SU-DHL-6 (cell line): ENCODE measurements around the gene SEC23B.
A peak's percentile ranks its signal among the peaks of the same experiment; 100 is the strongest.

Experiments
- H2AFZ ChIP-seq: fragments of 200-600 bp; sonication (generic); 2 replicates; pipeline ENCODE4 v1.6.1; 2014; ENCODE audit warnings: low read depth, mild to moderate bottlenecking, moderate library complexity, mixed read lengths, antibody characterized with exemption, low read length; ENCODE audit not compliant: severe bottlenecking
- H3F3A ChIP-seq: fragments of 200-600 bp; shearing (Covaris generic); 2 replicates; pipeline ENCODE4 v1.6.0; 2016; ENCODE audit warnings: antibody characterized with exemption, mild to moderate bottlenecking; ENCODE audit not compliant: insufficient read depth
- H3K27ac ChIP-seq: fragments of 200-600 bp; sonication (generic); 2 replicates; pipeline ENCODE4 v1.5.1; 2016; ENCODE audit warnings: low read depth, mild to moderate bottlenecking, low read length, moderate library complexity, mixed read lengths
- H3K27me3 ChIP-seq: fragments of 200-600 bp; sonication (generic), shearing (Covaris generic); 2 replicates; pipeline ENCODE4 v1.6.0; 2014; ENCODE audit warnings: mild to moderate bottlenecking, low read length
- H3K36me3 ChIP-seq: fragments of 200-600 bp; sonication (generic); 2 replicates; pipeline ENCODE4 v1.6.1; 2014; ENCODE audit warnings: mild to moderate bottlenecking, low read length, mixed read lengths
- H3K4me2 ChIP-seq: fragments of 300-600, 200-600 bp; shearing (Covaris generic), sonication (generic); 2 replicates; pipeline ENCODE4 v1.6.0; 2014; ENCODE audit warnings: low read length, low read depth, mild to moderate bottlenecking; ENCODE audit not compliant: poor library complexity, severe bottlenecking
- H3K4me3 ChIP-seq: fragments of 200-600 bp; sonication (generic); 2 replicates; pipeline ENCODE4 v1.5.1; 2014; ENCODE audit warnings: antibody characterized with exemption, low read length, mild to moderate bottlenecking, mixed read lengths; ENCODE audit not compliant: insufficient read depth, poor library complexity, severe bottlenecking
- H3K79me2 ChIP-seq: fragments of 200-600 bp; sonication (generic); 2 replicates; pipeline ENCODE4 v1.6.1; 2014; ENCODE audit warnings: mild to moderate bottlenecking, low read length, moderate library complexity; ENCODE audit not compliant: insufficient read depth
- H3K9ac ChIP-seq: fragments of 200-600 bp; sonication (generic); 2 replicates; pipeline ENCODE4 v1.7.0; 2014; ENCODE audit warnings: mild to moderate bottlenecking, low read length
- H3K9me2 ChIP-seq: fragments of 200-600 bp; sonication (generic); replicated peaks from 2 replicates; pipeline ENCODE4 v1.6.1; 2014; ENCODE audit warnings: low read length; ENCODE audit not compliant: insufficient read depth
- H3K9me3 ChIP-seq: fragments of 200-600 bp; sonication (generic); 2 replicates; pipeline ENCODE4 v1.6.1; 2014; ENCODE audit warnings: low read length, mixed read lengths; ENCODE audit not compliant: insufficient read depth
- H4K20me1 ChIP-seq: fragments of 200-600 bp; sonication (generic); 2 replicates; pipeline ENCODE4 v1.6.1; 2014; ENCODE audit warnings: low read depth, mild to moderate bottlenecking, antibody characterized with exemption, low read length, moderate library complexity, mixed read lengths
- CTCF ChIP-seq: fragments of 200-600 bp; sonication (generic); IDR thresholded peaks from one replicate; pipeline ENCODE4 v1.5.1; 2017; ENCODE audit warnings: antibody characterized with exemption, mild to moderate bottlenecking, low read length, moderate library complexity; ENCODE audit not compliant: insufficient read depth, poor library complexity, severe bottlenecking
- EZH2phosphoT487 ChIP-seq: fragments of 200-600 bp; sonication (generic), shearing (Covaris generic); conservative IDR thresholded peaks from 2 replicates; pipeline ENCODE4 v1.6.1; 2018; ENCODE audit warnings: mild to moderate bottlenecking, antibody characterized with exemption, low read length, moderate library complexity, mixed read lengths

SEC23B gene

GRCh38 chr20:18506744-18507143 is 996 bp upstream of the SEC23B start:
- H3K79me2 ChIP-seq: peaks cover 15% of the 10 kb centered on the region
- H3K9me2 ChIP-seq: no peaks in the 10 kb centered on the region
- no peaks in the 10 kb centered on the region for H4K20me1 ChIP-seq
- no peaks in the 10 kb centered on the region for H3K9me3 ChIP-seq
- H3F3A ChIP-seq: peaks cover 8% of the 10 kb centered on the region; the same call in 1 of the 2 replicates
- H3K27me3 ChIP-seq: no peaks in the 10 kb centered on the region
- H3K4me3 ChIP-seq: peak overlapping the region; percentile 80
- peaks cover 16% of the 10 kb centered on the region; the same call in 1 of the 2 replicates for H3K36me3 ChIP-seq
- H3K9ac ChIP-seq: peak overlapping the region; percentile 82
- TF ChIP-seq EZH2phosphoT487 (no peak), CTCF (no peak)
- H3K27ac ChIP-seq: peak overlapping the region; percentile 96
- peak overlapping the region; percentile 80 for H2AFZ ChIP-seq
- peak overlapping the region; percentile 75 for H3K4me2 ChIP-seq

GRCh38 chr20:18511571-18511970 is 3.8 kb downstream of the SEC23B start:
- Histone ChIP-seq H3K4me2 (no peak overlapping the region), H3K9ac (no peak overlapping the region), H3K36me3 (peaks cover 41% of the 10 kb centered on the region; the same call in 1 of the 2 replicates), H3F3A (peaks cover 14% of the 10 kb centered on the region; the same call in 1 of the 2 replicates), H3K9me3 (no peaks in the 10 kb centered on the region), H3K79me2 (peaks cover 20% of the 10 kb centered on the region), H2AFZ (no peak overlapping the region), H3K27me3 (no peaks in the 10 kb centered on the region), H3K9me2 (no peaks in the 10 kb centered on the region), H3K4me3 (no peak overlapping the region), H4K20me1 (no peaks in the 10 kb centered on the region), H3K27ac (no peak overlapping the region)
- no peak for TF ChIP-seq EZH2phosphoT487
- no peak for TF ChIP-seq CTCF

- Histone ChIP-seq H3K79me2 (peaks cover 16% of the 10 kb centered on the region), H3K27me3 (no peaks in the 10 kb centered on the region), H3K4me3 (no peak overlapping the region), H2AFZ (no peak overlapping the region), H3F3A (peaks cover 14% of the 10 kb centered on the region; the same call in 1 of the 2 replicates), H4K20me1 (no peaks in the 10 kb centered on the region), H3K9me3 (no peaks in the 10 kb centered on the region), H3K9ac (no peak overlapping the region), H3K36me3 (peaks cover 41% of the 10 kb centered on the region; the same call in 1 of the 2 replicates), H3K9me2 (no peaks in the 10 kb centered on the region), H3K27ac (no peak overlapping the region), H3K4me2 (no peak overlapping the region)
- no peak for TF ChIP-seq CTCF
- no peak for TF ChIP-seq EZH2phosphoT487
These were observed 5.5 kb downstream of the SEC23B start for GRCh38 chr20:18513208-18513607.
